Erythroblast (primary cell): ENCODE measurements around the gene CDCA4.

Source experiments
- DNase-seq, 2 experiments: peaks; one replicate each; lab custom pipeline; 2025; lab: John Stamatoyannopoulos, UW
- GATA1 ChIP-seq: IDR thresholded peaks from 2 replicates; pipeline ENCODE4 v1.6.1; 2011; ENCODE audit warnings: low read depth, mild to moderate bottlenecking, control low read depth, low read length, moderate library complexity
- POLR2A ChIP-seq: IDR thresholded peaks from 2 replicates; pipeline ENCODE4 v1.6.1; 2011; ENCODE audit warnings: mild to moderate bottlenecking, low read length

Gene CDCA4

DNA sequence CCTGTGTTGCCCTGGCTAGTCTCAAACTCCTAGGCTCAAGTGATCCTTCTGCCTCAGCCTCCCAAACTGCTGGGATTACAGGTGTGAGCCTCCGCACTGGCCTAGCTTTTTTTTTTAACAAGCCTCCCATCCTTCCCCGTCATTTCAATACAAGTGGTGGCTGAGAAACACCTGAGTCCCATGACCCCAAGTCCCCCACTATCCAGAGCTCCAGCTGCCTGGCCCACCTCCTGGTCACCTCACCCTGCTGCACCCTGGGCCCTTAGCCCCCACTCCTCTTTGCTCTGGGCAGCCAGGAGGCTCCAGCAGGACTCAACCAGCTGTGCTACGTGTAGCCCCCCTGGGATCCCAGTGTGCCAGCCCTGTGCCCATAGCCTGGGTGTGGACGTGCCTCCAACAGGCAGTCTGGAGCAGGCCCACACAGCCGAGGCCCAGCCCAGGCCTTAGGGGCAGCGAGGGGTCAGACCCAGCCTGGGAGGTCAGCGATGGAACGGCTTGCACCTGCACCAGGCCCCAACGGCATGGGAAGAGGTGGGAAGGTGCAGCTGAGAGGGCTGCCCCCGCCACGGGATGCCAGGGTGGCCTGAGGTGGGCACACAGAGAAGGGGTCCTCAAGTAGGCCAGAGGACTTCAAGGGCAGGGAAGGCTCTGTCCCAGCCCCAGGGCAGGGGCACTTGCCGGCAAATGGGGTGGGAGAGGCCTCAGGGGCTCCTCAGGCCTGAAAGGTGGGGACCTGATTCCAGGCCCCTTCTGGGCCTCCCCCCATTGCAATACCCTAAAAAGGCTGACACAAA is 49.2 kb downstream of the CDCA4 start:
- no peak for DNase-seq
- TF ChIP-seq POLR2A (no peak), GATA1 (no peak)

DNA sequence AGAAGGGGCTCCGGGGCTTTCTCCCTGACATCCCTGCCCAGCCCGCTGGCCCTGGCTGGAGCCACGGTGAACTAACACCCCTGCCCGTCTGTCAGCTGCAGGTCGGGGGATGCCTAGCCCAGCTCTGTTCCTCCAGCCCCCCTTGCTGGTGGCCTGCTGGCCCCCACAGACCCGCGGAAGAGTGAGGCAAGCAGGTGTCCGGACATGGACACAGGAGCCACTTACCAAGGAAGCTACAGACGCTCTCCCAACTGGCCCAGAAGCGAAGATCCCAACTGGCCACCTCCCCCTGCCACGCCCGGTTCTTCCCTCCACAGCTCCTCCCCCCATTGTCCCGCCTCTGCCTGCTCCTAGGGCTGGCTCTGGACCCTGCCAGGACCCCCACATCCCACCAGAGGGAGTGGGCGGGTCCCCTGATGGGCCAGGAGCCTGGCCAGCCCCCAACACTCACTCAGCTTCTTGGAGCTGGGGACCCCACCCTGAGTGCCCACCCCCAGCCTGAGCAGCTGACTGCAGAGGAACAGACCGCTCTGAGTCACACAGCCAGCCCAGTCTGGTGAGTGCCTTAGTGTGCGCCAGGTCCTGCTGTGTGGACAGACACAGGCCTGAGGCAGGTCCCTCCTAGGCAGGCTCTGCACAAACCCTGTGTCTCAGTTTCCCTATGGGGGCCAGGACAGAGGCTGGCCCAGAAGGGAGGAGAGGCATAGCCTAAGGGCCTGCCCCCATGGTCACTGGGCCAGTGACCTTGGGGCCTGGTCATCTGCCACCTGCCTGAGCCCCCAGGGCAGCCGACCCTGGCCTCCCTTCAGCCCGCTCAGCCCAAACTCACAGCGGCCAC is 50.4 kb downstream of the CDCA4 start:
- no peak for DNase-seq
- TF ChIP-seq POLR2A: no peak
- no peak for TF ChIP-seq GATA1

GRCh38 chr14:104969741-104970230 is 51.1 kb downstream of the CDCA4 start:
- DNase-seq: no peak
- TF ChIP-seq GATA1: no peak
- no peak for TF ChIP-seq POLR2A

DNA sequence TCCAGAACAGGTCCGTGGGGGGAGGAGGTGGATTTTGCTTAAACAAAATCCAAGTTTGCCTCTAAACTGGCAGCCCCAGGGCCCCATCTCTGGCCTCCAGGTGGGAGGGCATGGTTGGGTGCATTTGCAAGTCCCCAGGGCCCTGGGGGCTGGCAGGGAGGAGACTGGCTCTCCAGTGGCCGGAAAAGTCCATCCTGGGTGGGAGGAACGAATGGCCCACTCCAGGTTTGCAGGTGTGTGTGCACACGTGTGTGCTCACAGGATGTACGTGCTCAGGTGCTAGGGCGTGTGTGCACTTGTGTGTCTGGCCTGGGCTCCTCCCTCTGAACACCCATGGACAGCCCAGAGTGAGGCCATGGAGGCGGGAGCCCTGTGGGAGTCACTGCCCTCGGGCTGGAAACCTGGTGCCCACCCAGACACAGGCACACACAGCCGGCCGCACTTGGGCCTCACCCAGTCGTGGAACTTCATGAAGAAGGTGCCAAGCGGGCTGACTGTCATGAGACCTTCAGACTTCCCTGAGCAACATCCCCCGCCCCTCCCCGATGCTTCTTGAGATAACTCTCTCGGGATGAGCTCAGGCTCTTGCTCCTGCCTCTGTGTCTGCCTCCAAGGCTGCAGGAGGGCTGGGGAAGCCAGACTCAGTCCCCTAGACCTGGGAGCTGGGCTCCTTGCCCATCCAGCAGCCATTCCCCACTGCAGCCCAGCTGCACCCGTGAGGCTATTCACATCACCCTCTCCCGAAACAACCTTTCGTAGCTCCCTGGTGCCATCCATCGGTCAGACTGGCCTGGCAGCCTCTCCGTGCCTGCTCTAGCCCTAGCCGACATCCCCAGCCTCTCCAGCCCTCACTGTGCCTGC is 52.1 kb downstream of the CDCA4 start:
- no peak for DNase-seq
- no peak for TF ChIP-seq POLR2A
- TF ChIP-seq GATA1: no peak

- TF ChIP-seq GATA1: no peak
- TF ChIP-seq POLR2A: no peak
- DNase-seq: no peak
Observed at GRCh38 chr14:104968153-104968527, 52.7 kb downstream of the CDCA4 start.

- TF ChIP-seq POLR2A (no peak), GATA1 (no peak)
- no peak for DNase-seq
Observed at GRCh38 chr14:104967386-104968152, 53.3 kb downstream of the CDCA4 start.

GRCh38 chr14:104966981-104967385 is 53.9 kb downstream of the CDCA4 start:
- no peak for TF ChIP-seq POLR2A
- no peak for TF ChIP-seq GATA1
- DNase-seq: no peak

DNA sequence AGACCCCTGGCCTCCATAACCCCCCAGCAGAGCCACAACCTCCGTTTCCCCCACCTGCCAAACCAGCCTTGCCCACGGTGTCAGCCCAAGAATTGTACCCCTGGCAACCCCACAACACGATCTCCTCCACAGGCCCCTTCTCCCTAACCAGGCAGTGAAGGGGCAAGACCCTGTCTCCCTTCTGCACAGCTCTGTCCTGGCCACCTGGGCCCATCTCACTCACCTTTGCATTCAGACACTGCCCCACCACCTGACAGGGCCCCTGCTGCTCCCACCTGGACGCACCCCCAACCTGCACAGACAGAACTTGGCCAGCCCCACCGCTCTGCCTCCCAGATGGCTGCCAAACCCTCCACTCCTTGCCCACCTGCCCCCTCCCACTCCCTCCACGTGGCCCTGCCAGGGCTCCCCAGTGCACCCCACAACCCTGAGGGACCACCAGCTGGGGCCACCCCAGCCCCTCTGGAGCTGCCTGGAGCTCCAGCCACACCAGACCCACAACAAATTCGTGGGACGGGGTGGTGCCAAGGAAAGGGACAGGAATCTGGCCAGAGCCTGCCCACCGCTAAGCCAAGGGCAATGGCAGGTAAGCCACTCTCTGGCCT is 54.5 kb downstream of the CDCA4 start:
- no peak for TF ChIP-seq GATA1
- TF ChIP-seq POLR2A: no peak
- DNase-seq: no peak

DNA sequence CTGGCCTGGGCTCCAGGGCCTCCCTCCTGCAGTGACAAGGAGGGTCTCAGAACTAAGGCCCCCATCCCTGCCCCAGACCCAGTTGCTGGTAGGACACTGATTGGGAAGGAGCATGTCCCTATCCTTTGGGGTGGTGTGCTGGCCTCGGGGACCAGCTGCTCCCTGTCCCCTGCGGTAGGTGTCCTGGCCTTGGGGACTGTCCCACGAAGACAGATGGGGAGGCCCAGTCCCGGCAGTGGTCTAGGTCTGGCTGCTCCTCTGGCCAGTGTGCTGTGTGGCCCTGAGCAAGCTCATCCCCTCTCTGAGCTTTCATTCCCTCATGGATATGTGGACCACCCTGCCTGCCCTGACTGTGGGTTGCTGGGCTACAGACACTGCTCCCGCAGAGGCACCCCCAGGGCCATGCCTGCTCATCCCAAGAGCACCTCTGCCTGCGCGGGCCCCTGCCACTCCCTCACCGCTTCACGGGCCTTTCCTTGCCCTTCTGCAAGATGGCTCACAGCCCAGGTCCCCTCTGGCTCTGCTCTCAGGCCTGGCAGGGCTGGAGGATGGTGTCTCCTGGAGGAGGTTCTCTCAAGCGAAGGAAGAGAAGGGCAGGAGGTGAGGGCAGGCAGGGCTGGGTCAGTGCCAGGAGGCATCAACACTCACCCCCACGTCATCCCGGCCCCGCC is 55.2 kb downstream of the CDCA4 start:
- TF ChIP-seq GATA1 (no peak), POLR2A (no peak)
- DNase-seq: no peak

DNA sequence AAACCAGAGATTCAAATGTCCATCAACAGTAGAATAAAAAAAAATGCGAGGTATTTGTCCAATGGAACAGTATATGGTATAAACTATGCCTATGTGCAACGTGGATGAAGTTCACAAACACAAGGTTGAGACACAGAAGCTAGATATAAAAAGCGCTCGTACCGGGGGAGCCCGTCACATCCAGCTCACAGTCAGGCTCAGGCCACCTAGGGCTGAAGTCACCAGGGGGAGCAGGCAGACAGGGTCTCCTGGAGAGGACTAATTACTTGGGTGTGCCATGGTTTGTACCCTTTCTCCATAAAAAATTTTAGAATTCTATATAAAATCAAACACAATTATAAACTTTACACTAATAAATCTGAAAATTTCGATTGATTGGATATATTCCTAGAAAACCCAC is 56.3 kb downstream of the CDCA4 start:
- TF ChIP-seq POLR2A (no peak), GATA1 (no peak)
- no peak for DNase-seq
